ENCODE data around the gene GRIK3.

The GRIK3 gene

GRCh38 chr1:36880155-36881067 lies 153.9 kb downstream of the GRIK3 start:
- no peak for DNase-seq (ENCODE audit: low read depth, low spot score)

- DNase-seq (ENCODE audit: low read depth, low spot score): no peak
These were observed 154.7 kb downstream of the GRIK3 start for GRCh38 chr1:36879613-36880012.

- no peak for DNase-seq (ENCODE audit: low read depth, low spot score)
These were observed 157.3 kb downstream of the GRIK3 start for GRCh38 chr1:36876990-36877389.

- no peak for DNase-seq (ENCODE audit: low read depth, low spot score)
These were observed 159.8 kb downstream of the GRIK3 start for GRCh38 chr1:36874271-36875060.

DNA sequence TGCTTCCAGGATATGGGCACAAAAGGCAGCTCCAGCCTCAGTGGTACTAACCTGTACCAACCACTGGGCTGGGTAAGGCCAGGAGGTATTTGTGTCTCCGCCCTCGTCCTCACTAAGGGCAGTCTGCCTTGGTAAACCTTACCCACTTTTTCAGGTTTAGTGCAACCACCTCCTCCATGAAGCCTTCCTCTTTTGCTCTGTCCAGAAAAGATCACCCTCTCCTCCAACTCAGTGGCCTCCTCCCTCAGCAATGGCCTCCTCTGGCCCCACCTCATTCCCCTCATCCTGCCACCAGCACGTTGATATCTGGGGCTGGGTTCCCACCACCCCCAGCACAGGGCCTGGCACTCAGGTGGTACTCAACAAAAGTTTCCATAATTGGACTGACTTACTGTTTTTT lies 161.5 kb downstream of the GRIK3 start:
- DNase-seq (ENCODE audit: low read depth, low spot score): no peak

DNA sequence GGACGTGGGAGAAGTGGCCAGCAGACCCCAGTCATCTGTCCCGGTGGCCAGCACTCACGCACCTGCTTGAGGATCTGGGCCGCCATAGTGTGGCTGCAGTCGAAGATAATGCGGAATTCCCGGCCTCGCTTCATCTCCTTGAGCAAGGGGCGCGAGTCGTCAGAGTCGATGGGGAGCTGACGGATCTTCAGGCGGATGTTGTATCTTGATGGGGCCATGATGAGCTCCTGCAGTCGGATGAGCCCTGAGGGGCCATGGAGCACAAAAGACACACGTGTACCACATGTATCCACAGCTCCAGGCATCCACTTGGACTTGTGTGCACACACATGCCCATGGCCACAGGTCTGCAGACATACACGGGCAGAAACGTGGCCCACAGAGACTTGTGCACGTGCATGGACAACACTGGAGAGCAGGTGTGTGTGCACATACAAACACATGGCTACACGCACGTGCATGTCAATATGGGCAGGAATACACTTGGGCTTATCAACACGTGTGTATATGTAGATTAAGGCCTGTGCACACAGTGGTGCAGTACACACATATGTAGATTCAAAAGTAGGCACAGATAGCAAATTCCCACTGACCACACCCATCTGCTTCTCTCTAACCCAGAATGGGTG lies 162.1 kb downstream of the GRIK3 start:
- DNase-seq (ENCODE audit: low read depth, low spot score): no peak

- DNase-seq (ENCODE audit: low read depth, low spot score): no peak
These were observed 163.0 kb downstream of the GRIK3 start for GRCh38 chr1:36871146-36871971.

DNA sequence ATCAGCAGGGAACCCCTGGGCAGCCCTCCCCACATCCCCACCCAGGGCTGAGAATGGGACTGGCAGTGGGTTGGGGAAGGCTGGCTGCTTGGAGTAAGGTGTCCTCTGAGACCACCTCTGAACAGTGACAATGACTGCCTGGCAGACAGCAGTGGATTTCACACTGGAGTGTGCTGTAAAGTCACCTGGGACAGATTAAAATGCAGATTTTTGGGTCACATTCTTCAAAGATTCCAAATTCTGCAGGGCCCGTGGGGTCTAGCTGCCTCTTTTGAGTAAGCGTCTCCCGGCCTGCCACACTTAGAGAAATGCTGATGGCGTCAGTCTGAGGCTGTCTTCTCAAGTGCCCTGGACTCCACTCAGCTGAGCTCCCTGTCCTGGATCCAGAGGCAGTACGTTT lies 164.5 kb downstream of the GRIK3 start:
- no peak for DNase-seq (ENCODE audit: low read depth, low spot score)

GRCh38 chr1:36869054-36869453 lies 165.3 kb downstream of the GRIK3 start:
- no peak for DNase-seq (ENCODE audit: low read depth, low spot score)

- no peak for DNase-seq (ENCODE audit: low read depth, low spot score)
These were observed 166.7 kb downstream of the GRIK3 start for GRCh38 chr1:36867575-36867974.

DNA sequence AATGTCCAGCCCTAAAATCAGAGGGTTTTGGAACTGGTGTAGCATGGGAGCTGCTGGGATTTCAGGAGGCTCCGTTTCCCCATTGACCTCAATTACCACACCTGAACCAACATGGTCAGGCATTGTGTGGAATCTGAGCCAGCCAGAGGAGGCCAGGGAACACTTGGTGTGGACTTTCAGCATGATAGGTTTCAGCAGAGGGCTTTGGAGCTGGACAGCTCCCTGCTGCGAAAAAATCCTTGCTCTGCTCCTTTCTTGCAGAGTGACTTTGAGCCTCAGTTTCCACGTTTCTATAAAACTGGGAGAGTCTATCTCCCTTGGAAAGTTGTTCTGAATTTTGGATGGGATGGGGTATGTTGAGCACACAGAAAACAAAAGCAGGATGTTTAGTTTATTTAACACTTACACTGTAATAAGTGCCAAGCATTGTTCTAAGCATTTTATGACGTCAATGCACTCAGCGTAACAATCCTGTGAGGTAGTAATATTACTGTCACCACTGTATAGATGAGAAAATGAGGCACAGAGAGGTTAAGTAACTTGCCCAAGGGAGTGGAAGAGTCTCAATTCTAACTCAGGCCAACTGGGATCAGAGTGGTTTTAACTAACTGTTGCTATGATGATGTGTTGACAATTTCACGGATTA lies 168.0 kb downstream of the GRIK3 start:
- no peak for DNase-seq (ENCODE audit: low read depth, low spot score)

- DNase-seq (ENCODE audit: low read depth, low spot score): no peak
These were observed 168.8 kb downstream of the GRIK3 start for GRCh38 chr1:36865602-36865900.

DNA sequence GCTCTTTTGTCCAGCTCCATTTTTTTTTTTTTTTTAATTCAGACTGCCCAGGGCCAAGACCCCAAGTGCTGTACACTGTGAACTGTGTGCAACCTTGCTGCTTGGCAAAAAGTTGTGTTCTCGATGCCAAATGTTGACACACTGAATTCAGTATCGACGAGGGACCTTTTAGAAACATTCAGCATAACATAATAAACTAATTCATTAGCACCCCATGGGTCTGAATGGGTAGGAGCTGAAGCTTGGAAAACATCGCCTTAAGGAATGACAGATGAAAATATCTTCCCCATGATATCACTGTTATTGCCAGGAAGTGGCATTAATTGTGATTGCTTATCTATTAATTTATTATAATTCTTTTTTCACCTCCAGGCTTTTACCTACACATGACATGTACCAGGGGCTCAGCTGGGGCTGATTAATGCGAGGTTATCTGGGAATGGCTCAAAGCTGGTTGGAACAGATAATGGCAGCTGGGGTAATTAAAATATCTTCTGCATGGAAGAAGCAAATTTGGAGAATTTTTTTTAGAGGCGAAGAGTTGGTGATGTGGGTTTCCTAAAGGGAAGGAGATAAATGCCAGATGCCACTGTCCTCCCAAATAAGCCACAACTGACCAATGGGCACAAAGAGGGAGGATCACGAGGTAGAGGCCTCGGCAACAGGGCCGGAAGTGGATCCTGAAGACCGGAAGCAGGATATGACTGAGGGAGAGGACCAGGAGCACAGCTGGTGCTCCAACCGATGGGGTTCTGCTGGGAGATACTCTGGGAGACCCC lies 169.3 kb downstream of the GRIK3 start:
- no peak for DNase-seq (ENCODE audit: low read depth, low spot score)

- no peak for DNase-seq (ENCODE audit: low read depth, low spot score)
These were observed 170.0 kb downstream of the GRIK3 start for GRCh38 chr1:36864182-36864822.

GRCh38 chr1:36863500-36863899 lies 170.8 kb downstream of the GRIK3 start:
- no peak for DNase-seq (ENCODE audit: low read depth, low spot score)

DNA sequence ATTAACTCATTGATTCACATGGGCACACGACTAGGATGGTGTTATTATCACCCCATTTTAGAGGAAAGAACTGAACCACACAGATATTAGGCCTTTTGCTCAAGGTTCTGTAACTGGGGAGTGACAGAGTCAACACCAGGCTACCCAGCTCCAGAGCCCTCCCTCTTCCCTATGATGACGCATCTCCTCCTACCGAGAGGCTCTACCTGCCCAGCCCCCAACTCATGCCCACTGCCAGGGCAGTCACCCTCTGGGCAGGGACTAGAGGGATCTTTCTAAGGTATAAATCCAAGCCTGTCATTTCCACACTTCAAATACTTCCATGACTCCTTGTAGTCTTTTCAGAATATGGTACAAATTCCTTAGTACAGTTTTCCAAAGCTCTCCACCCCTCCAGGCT lies 171.3 kb downstream of the GRIK3 start:
- DNase-seq (ENCODE audit: low read depth, low spot score): no peak

GRCh38 chr1:36861375-36861774 lies 172.9 kb downstream of the GRIK3 start:
- no peak for DNase-seq (ENCODE audit: low read depth, low spot score)

DNA sequence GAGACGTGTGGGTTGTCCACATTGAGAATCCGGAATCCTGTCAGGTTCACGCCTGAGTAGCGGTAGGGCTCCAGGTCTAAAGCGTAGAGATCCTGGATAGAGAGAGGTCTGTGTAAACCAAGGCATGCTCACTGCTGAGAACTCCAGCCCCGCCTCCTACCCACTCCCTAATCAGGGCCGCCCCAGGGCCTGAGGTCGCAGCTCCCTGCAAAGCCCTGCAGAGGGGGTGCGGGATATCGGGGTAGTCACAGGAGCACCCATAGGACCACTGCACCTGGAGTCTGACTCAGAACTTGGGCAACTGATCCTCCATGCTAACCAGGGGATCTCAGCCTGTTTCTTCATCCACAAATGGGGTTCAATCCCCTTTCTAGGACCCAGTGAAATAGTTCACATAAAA lies 174.4 kb downstream of the GRIK3 start:
- no peak for DNase-seq (ENCODE audit: low read depth, low spot score)

GRCh38 chr1:36858981-36859380 lies 175.3 kb downstream of the GRIK3 start:
- no peak for DNase-seq (ENCODE audit: low read depth, low spot score)

DNA sequence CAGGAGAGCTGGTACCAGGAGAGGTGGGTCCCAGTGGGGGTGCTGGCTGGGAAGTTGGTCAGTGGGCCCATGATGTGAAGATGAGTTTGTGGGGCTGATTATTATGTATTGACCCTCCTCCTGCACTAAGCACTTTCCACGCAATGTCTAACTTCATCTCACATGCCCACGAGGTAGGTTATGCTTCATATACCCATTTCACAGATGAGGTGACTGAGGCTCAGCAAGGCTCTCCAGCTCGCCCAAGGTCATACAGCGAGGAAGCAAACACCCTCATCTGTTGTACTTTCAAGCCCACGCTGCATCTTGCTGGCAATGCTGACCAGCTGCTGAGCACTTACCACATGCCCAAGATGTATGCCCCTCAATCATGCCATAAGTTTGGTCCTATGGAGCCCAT lies 175.8 kb downstream of the GRIK3 start:
- no peak for DNase-seq (ENCODE audit: low read depth, low spot score)

Measured in activated CD4-positive, CD25-positive, alpha-beta regulatory T cell treated with anti-CD3 and anti-CD28 coated beads, Interleukin-2, amount 50 U/mL, for 16 hours (primary cell).